WERI-Rb-1 (cell line): Measurements from ENCODE around the gene ESRRG.

ENCODE experiments used
- DNase-seq: peaks from one replicate; pipeline ENCODE4 v3.0.0-alpha.2; 2020
- H3K27ac ChIP-seq: fragments of 250-450 bp; sonication (Bioruptor Pico); 2 replicates; pipeline ENCODE4 v1.5.1; 2020; ENCODE audit warnings: mild to moderate bottlenecking, moderate library complexity
- H3K27me3 ChIP-seq: fragments of 250-450 bp; sonication (Bioruptor Pico); 2 replicates; pipeline ENCODE4 v1.5.1; 2021; ENCODE audit warnings: mild to moderate bottlenecking, low read depth, moderate library complexity; ENCODE audit not compliant: insufficient read depth, severe bottlenecking
- H3K36me3 ChIP-seq: fragments of 250-450 bp; sonication (Bioruptor Pico); 2 replicates; pipeline ENCODE4 v1.5.1; 2020; ENCODE audit warnings: mild to moderate bottlenecking, moderate library complexity
- H3K4me3 ChIP-seq: 2 replicates; pipeline ENCODE4 v1.5.1; 2011; ENCODE audit warnings: low read depth, mild to moderate bottlenecking, control low read depth, low read length
- H3K9me3 ChIP-seq: fragments of 250-450 bp; sonication (Bioruptor Pico); 2 replicates; pipeline ENCODE4 v1.5.1; 2021; ENCODE audit warnings: mild to moderate bottlenecking, moderate library complexity; ENCODE audit not compliant: severe bottlenecking
- TF ChIP-seq, protein P1 (sequence below): IDR thresholded peaks from 2 replicates; pipeline ENCODE4 v1.5.1; 2011; ENCODE audit warnings: low read depth, mild to moderate bottlenecking, control low read depth, inconsistent platforms, low read length

ESRRG gene

DNA sequence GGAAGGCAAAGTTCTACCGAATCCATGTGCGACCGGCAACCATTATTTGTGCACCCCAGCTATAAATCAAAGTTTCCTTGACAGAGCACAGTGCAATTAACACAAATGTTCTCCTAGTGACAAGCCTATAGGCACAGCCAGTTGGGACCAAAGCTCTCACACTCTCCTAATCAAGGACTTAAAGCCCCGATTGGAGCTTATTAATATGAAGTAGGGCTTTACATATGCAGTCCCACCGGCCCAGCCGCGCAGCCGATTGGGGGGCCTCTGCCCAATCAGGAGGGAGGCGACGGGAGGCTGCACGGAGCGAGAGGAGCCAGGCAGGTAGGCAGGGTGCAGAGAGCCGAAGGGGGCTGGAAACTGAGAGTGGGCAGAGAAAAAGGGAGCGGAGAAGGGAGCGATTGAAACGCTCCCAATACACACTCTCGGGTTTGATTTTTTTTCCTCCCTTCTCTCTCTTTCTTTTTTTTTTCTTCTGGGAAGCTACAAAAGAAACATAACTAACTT lies at the start of gene ESRRG:
TSS of gene ESRRG (minus strand) at position 156 of the 507 bp plus-strand sequence. CDS start at position 26, 130 bp downstream.
- H3K9me3 ChIP-seq, result no peaks in the 10 kb centered on the region
- H3K27me3 ChIP-seq, result no peaks in the 10 kb centered on the region
- TF ChIP-seq, protein P1, sequence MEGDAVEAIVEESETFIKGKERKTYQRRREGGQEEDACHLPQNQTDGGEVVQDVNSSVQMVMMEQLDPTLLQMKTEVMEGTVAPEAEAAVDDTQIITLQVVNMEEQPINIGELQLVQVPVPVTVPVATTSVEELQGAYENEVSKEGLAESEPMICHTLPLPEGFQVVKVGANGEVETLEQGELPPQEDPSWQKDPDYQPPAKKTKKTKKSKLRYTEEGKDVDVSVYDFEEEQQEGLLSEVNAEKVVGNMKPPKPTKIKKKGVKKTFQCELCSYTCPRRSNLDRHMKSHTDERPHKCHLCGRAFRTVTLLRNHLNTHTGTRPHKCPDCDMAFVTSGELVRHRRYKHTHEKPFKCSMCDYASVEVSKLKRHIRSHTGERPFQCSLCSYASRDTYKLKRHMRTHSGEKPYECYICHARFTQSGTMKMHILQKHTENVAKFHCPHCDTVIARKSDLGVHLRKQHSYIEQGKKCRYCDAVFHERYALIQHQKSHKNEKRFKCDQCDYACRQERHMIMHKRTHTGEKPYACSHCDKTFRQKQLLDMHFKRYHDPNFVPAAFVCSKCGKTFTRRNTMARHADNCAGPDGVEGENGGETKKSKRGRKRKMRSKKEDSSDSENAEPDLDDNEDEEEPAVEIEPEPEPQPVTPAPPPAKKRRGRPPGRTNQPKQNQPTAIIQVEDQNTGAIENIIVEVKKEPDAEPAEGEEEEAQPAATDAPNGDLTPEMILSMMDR, result no peak
- peak; percentile 100 for DNase-seq
- H3K27ac ChIP-seq, result peak within 1 kb of the TSS; percentile 80
- H3K4me3 ChIP-seq, result peak within 1 kb of the TSS; percentile 90
- H3K36me3 ChIP-seq, result peaks cover 7% of the 10 kb centered on the region

DNA sequence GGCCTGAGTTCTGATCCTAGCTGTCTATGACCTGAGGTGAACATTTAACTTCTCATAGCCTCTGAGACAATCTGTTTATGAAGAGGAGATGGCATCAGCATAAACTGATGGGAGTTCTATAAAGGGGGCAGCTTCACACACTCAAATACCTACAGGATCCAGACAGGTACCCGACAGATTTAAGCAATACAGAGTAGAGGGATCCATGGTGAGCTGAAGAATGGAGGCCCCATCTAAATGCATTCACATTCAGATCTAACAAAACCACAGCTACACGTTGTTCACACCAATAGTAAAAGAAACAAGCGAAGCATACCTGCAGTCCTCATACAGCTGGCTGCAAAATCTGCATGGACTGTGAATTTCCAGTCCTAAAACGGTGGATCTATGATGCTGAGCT lies 48.7 kb upstream of the ESRRG start:
- H3K36me3 ChIP-seq, result no peaks in the 10 kb centered on the region
- H3K9me3 ChIP-seq, result no peaks in the 10 kb centered on the region
- TF ChIP-seq, protein P1, result no peak
- H3K27ac ChIP-seq, result no peak overlapping the region
- DNase-seq, result no peak
- H3K27me3 ChIP-seq, result no peaks in the 10 kb centered on the region
- no peak overlapping the region for H3K4me3 ChIP-seq

DNA sequence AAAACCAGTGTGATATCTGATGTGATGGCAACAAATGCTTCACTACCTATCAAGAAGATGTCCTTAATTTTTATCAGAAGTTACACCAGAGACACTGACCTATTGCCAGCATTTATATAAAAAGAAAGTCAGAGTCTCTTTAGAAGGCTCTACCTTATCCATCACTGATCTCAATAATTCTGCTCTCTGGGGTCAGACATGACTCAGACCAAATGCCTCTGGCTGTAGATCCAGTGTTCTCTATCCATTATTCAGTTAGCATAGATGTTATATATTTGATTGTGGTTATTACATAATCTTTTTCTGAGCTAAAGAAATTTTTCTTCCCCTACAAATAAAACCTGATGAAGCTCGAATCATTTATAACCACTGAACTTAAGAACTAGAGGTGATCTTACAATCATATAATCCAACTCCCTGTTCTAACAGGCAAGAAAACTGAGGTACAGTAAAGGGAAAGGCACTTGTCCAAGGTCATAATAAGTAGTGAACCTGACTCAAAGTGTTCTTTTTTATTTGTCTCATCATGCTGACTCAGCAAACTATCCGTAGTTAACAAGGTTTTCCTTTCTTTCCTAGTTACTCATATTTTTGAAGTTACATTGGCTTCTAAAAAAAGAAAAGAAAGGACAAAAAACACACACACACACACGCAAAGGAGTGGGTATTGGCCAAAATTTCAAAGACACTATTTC lies 43.6 kb upstream of the ESRRG start:
- Histone ChIP-seq H3K9me3 (no peaks in the 10 kb centered on the region), H3K27ac (no peak overlapping the region), H3K36me3 (no peaks in the 10 kb centered on the region), H3K4me3 (no peak overlapping the region), H3K27me3 (no peaks in the 10 kb centered on the region)
- TF ChIP-seq, protein P1, result no peak
- DNase-seq, result no peak

DNA sequence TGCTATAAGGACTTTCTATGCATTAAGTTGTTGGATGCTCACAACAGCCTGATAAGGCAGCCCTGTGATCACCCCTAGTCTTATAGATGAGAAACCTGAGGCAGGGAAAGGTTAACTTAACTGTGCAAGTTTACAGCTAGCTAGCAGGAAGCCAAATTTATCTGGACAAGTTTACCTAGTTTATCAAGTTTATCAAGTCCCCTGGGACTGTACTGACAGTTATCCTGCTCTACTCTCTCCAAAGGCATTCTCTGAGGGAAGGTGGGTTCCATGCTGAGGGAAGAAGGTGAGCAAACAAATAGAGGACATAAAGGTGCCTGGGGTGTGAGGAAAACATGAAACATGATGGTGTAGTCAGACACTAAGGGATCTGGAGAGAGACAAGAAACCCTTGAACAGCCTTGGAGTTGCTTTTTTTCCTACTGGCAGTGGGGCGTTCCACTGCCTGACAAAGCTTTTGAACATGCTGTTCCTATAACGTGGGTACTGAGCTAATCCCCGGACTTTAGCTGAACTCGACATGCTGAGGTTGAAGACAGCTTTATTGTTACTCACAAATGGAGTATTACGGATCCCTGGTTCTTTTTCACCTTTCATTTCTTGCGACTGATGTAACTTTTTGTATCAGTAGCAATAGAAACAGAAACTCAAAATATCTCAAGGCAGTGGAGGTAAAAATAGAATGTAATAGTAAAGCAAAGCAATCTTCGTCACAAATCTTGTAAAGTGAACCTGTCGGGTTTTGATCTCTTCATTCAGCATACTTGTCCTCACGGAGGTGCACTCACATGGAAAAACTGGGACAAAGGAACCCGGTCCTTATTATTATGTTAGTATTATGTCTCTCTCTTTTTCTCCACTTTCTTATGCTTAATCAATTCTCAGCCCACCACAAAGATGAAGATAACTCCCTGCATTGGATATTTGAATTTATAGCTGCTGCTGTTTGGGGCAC lies 42.4 kb upstream of the ESRRG start:
- H3K4me3 ChIP-seq, result no peak overlapping the region
- TF ChIP-seq, protein P1, result no peak
- peak; percentile 22 for DNase-seq
- H3K27ac ChIP-seq, result no peak overlapping the region
- no peaks in the 10 kb centered on the region for H3K9me3 ChIP-seq
- H3K27me3 ChIP-seq, result no peaks in the 10 kb centered on the region
- no peaks in the 10 kb centered on the region for H3K36me3 ChIP-seq

DNA sequence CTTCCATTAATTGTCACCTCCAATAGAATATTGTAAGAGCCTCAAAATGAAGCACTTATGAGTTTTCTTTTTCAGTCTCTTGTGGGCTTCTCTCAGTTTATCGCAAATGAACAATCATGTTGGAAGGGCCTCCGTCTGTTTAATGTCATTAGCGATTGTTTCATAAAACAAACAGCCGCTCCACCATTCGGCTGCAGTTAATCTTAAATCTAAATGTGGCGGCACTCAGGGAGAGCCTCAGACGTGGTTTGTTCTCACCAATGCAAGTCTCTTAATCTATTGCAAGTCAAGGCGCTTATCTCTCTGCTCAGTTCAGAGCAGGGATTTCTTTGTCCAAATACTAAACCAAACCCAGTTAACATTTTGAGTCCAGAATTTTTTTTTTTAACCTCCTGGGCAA lies 34.9 kb upstream of the ESRRG start:
- Histone ChIP-seq H3K4me3 (peak overlapping the region; percentile 37), H3K27me3 (no peaks in the 10 kb centered on the region), H3K36me3 (no peaks in the 10 kb centered on the region), H3K9me3 (no peaks in the 10 kb centered on the region), H3K27ac (peak overlapping the region; percentile 4)
- peak; percentile 73 for DNase-seq
- TF ChIP-seq, protein P1, result no peak
